Measurements from ENCODE around the gene CCDC60. TPM values are rescaled to one million over a fixed set of nuclear protein-coding genes. Genes with fewer than 3 reads are reported as not detected.
"Not testable (repeated sequence)": the region's sequence is repeated elsewhere in the genome, so short reads cannot be mapped to it uniquely, and the experiment has no call there.

Gene CCDC60
- total RNA-seq, 4 donors from 2014 or later = 1.6 TPM; not detected in 3

DNA sequence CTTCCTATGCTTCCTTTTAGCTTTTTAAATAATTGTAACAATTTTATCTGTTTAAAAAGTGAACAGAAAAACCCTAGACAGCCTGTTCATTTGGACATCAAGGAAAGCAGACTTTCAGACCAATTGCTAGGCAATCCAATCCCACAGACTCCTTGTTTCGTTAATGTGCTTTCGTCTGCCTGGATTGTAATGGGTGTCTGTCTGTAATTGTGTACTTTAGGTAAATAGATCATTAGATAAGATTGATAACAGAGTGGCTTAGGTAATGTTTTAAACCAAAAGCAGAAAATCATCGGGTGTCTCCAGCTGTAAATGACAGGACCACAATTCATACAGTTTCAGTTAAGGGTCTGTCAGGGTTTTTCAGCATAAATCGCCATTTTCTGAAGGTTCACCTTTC is 19.6 kb downstream of the CCDC60 start:
- no peaks in the 10 kb centered on the region for H3K4me1 ChIP-seq
- H3K27ac ChIP-seq = no peak overlapping the region
- no peak overlapping the region for H3K4me3 ChIP-seq
- no peaks in the 10 kb centered on the region for H3K9me3 ChIP-seq
- H3K36me3 ChIP-seq = no peaks in the 10 kb centered on the region
- TF ChIP-seq, protein P1, sequence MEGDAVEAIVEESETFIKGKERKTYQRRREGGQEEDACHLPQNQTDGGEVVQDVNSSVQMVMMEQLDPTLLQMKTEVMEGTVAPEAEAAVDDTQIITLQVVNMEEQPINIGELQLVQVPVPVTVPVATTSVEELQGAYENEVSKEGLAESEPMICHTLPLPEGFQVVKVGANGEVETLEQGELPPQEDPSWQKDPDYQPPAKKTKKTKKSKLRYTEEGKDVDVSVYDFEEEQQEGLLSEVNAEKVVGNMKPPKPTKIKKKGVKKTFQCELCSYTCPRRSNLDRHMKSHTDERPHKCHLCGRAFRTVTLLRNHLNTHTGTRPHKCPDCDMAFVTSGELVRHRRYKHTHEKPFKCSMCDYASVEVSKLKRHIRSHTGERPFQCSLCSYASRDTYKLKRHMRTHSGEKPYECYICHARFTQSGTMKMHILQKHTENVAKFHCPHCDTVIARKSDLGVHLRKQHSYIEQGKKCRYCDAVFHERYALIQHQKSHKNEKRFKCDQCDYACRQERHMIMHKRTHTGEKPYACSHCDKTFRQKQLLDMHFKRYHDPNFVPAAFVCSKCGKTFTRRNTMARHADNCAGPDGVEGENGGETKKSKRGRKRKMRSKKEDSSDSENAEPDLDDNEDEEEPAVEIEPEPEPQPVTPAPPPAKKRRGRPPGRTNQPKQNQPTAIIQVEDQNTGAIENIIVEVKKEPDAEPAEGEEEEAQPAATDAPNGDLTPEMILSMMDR (IDR thresholded peaks at IDR 0.05) = no peak
- TF ChIP-seq POLR2A (IDR thresholded peaks at IDR 0.05) = no peak
- no peak for DNase-seq
- H3K27me3 ChIP-seq = no peaks in the 10 kb centered on the region

DNA sequence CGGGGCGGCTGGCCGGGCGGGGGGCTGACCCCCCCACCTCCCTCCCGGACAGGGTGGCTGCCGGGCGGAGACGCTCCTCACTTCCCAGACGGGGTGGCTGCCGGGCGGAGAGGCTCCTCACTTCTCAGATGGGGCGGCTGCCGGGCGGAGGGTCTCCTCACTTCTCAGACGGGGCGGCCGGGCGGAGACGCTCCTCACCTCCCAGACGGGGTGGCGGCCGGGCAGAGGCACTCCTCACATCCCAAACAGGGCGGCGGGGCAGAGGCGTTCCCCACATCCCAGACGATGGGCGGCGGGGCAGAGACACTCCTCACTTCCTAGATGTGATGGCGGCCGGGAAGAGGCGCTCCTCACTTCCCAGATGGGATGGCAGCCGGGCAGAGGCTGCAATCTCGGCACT is 25.8 kb downstream of the CCDC60 start:
- DNase-seq, H3K27me3 ChIP-seq, H3K4me1 ChIP-seq, H3K9me3 ChIP-seq, H3K27ac ChIP-seq, H3K4me3 ChIP-seq, H3K36me3 ChIP-seq: not testable (repeated sequence)

DNA sequence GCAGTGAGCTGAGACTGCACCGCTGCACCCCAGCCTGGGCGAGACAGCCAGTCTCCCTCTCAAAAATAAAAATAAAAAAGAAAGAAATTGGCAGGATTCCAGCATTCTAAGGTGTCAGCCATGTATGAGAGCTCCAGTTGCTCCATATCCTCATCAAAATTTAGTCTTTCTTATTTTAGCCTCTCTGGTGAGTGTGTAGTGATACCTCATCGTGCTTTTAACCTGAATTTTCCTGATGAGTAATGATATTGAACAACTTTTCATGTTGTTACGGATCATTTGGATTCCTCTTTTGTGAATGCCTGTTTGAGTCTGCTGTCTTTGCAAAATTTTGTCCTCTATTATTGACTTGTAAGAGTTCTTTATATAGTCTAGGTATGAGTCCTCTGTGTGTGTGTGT is 28.5 kb downstream of the CCDC60 start:
- H3K36me3 ChIP-seq = no peaks in the 10 kb centered on the region

DNA sequence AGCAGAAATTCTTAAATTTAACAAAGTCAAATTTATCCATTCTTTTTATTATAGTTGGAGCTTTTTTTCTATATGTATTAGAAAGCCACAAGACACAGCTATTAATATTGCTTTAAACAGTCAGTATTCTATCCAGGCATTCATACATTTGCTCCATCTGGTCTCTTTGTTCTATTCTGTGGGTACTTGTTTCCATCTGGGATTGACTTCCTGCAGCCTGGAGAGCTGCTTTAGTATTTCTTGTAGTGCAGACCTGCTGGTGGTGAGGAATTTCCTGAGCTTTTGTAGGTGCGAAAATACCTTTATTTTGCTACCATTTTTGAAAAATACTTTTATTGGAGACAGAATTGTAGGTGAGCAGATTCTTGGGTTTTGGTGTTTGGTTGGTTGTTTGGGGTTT is 29.0 kb downstream of the CCDC60 start:
- TF ChIP-seq, protein P1 (IDR thresholded peaks at IDR 0.05) = no peak
- TF ChIP-seq POLR2A (IDR thresholded peaks at IDR 0.05) = no peak
- no peak overlapping the region for H3K4me3 ChIP-seq

More for the DNA sequence above, 28.5 kb downstream of the CCDC60 start:
- no peaks in the 10 kb centered on the region for H3K4me1 ChIP-seq
- no peaks in the 10 kb centered on the region for H3K27me3 ChIP-seq
- H3K4me3 ChIP-seq = no peak overlapping the region
- no peaks in the 10 kb centered on the region for H3K9me3 ChIP-seq
- TF ChIP-seq, protein P1 (IDR thresholded peaks at IDR 0.05) = no peak
- TF ChIP-seq POLR2A (IDR thresholded peaks at IDR 0.05) = no peak
- H3K27ac ChIP-seq = no peak overlapping the region
- DNase-seq = no peak

DNA sequence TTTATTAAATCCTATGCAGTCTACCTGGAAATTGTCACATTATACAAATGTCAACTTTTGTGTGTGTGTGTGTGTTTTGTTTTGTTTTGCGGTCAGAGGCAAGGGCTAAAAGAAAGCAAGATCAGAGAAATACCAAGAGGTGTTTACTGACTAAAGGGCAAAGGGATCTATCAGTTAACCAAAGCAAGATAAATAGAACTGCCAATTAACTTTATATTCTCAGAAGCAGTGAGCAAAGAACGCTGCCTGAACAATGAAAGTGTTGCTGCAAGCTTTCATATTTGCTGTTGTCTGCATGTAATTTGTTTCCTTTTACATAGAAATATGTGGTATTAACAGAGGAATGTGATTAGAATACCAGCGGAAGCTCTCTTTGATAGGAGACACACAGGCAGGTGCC is 30.9 kb downstream of the CCDC60 start:
- no peaks in the 10 kb centered on the region for H3K36me3 ChIP-seq
- TF ChIP-seq, protein P1 (IDR thresholded peaks at IDR 0.05) = no peak
- no peak for TF ChIP-seq POLR2A (IDR thresholded peaks at IDR 0.05)
- H3K4me1 ChIP-seq = no peaks in the 10 kb centered on the region
- no peaks in the 10 kb centered on the region for H3K27me3 ChIP-seq
- no peak overlapping the region for H3K27ac ChIP-seq
- no peak overlapping the region for H3K4me3 ChIP-seq
- H3K9me3 ChIP-seq = no peaks in the 10 kb centered on the region
- no peak for DNase-seq

More for the DNA sequence above, 29.0 kb downstream of the CCDC60 start:
- Histone ChIP-seq H3K27me3 (no peaks in the 10 kb centered on the region), H3K9me3 (no peaks in the 10 kb centered on the region), H3K36me3 (no peaks in the 10 kb centered on the region), H3K27ac (no peak overlapping the region), H3K4me1 (no peaks in the 10 kb centered on the region)
- no peak for DNase-seq

DNA sequence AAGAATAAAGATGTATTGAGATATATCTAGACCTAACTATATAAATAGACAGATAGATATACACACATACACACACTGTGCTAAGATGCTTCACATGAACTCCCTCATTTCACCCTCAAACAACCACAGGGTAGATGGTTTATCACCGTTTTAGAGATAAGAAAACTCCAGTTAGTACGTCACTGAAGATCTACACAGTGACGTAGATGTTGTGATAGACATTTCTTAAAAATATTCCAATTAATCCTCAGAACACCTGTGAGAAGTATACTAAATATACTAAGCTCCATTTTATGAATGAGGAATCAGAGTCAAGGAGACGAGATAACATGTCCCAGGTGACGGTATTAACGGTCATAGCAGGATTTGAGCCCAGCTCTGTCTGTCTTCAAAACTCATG is 31.5 kb downstream of the CCDC60 start:
- H3K9me3 ChIP-seq = no peaks in the 10 kb centered on the region
- no peaks in the 10 kb centered on the region for H3K27me3 ChIP-seq
- H3K27ac ChIP-seq = no peak overlapping the region
- no peak for DNase-seq
- H3K4me3 ChIP-seq = no peak overlapping the region
- H3K36me3 ChIP-seq = no peaks in the 10 kb centered on the region
- no peaks in the 10 kb centered on the region for H3K4me1 ChIP-seq
- TF ChIP-seq, protein P1 (IDR thresholded peaks at IDR 0.05) = no peak
- TF ChIP-seq POLR2A (IDR thresholded peaks at IDR 0.05) = no peak
